Esophagus squamous epithelium (tissue), 4 donors: ENCODE measurements around the gene MFAP2.

Source experiments
- POLR2A ChIP-seq, 4 donors: fragments of 450-650 bp; IDR thresholded peaks; one replicate each; pipeline ENCODE4 v1.6.1; 2017; ENCODE audit warnings: antibody characterized with exemption in 4 of 4, mild to moderate bottlenecking in 4 of 4, moderate library complexity in 3 of 4
- TF ChIP-seq, protein P1 (sequence below), 6 experiments: fragments of 450-650 bp in 4 of 6; fragments of 200-600 bp in 2 of 6; sonication (generic) in 2 of 6; IDR thresholded peaks; one replicate each; pipeline ENCODE4 v1.5.1; 2016 to 2019; ENCODE audit warnings: antibody characterized with exemption in 6 of 6, mild to moderate bottlenecking in 4 of 6, moderate library complexity in 4 of 6

DNA sequence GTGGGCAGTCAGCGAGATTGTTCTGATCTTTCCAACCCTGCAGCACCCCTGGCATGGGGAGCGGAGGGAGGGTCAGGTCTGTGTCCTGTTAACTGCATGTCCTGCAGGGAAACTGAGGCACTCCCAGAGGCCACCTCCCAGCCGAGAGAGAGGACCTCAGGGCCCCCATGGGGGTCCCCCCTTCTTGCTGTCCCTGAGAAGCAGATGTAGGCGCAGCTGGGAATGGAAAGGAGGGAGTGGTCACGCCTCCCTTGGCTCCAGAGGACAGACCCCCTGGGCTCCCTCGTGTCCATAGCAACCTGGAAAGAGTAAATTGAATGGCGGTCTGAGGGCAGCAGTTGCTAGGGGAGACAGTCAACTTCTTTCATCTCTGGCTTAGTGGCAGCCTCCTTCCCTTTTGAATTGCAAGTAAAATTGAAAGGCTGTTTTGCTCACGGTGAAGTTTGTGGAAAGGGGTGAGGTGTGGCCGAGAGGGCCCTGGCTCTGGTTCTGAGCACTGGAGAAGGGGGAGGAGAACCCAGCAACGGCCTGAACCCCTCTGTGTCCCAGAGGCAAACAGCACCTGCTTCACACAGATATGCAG is 53.8 kb downstream of the MFAP2 start:
- no peak for TF ChIP-seq POLR2A (IDR thresholded peaks at IDR 0.05)
- TF ChIP-seq, protein P1, sequence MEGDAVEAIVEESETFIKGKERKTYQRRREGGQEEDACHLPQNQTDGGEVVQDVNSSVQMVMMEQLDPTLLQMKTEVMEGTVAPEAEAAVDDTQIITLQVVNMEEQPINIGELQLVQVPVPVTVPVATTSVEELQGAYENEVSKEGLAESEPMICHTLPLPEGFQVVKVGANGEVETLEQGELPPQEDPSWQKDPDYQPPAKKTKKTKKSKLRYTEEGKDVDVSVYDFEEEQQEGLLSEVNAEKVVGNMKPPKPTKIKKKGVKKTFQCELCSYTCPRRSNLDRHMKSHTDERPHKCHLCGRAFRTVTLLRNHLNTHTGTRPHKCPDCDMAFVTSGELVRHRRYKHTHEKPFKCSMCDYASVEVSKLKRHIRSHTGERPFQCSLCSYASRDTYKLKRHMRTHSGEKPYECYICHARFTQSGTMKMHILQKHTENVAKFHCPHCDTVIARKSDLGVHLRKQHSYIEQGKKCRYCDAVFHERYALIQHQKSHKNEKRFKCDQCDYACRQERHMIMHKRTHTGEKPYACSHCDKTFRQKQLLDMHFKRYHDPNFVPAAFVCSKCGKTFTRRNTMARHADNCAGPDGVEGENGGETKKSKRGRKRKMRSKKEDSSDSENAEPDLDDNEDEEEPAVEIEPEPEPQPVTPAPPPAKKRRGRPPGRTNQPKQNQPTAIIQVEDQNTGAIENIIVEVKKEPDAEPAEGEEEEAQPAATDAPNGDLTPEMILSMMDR (IDR thresholded peaks at IDR 0.05) = no peak
